Measurements from ENCODE around the gene DCTN2. TPM values are rescaled to one million over a fixed set of nuclear protein-coding genes. Genes with fewer than 3 reads are reported as not detected.

The DCTN2 gene
- polyA plus RNA-seq, 2 of the 4 experiments (the other 2 are of a cell fraction), result 169 to 211 TPM

GRCh38 chr12:57541001-57541400 lies 6.0 kb downstream of the DCTN2 start (continued):
- TF ChIP-seq JUNB (IDR thresholded peaks at IDR 0.05), result no peak

GRCh38 chr12:57539134-57539768 lies 7.7 kb downstream of the DCTN2 start:
- ChIA-PET CTCF (interaction anchor here (0.5 to 4.4 kb wide), 5 partner anchors 8 to 81 kb away, joined by 3 to 33 read pairs (median 5); no protein-coding TSS in a partner anchor), POLR2A (no interaction called here)
- ATAC-seq, result no peak
- TF ChIP-seq RNF2 (IDR thresholded peaks at IDR 0.05; ENCODE audit: borderline replicate concordance, low read depth) (no peak), JUNB (IDR thresholded peaks at IDR 0.05) (no peak), ZFP36 (IDR thresholded peaks at IDR 0.05; ENCODE audit: borderline replicate concordance, partially characterized antibody) (no peak), NFE2L2 (conservative IDR thresholded peaks at IDR 0.05; ENCODE audit: low read length) (no peak), ELK1 (IDR thresholded peaks at IDR 0.05; ENCODE audit: low read depth, low read length) (no peak), JUN (IDR thresholded peaks at IDR 0.05) (no peak), TP53 (CRISPR knock-in tag; IDR thresholded peaks at IDR 0.05) (no peak), KDM5A (IDR thresholded peaks at IDR 0.05) (no peak), FOSB (CRISPR knock-in tag; IDR thresholded peaks at IDR 0.05) (no peak), KDM1A (IDR thresholded peaks at IDR 0.05; ENCODE audit: low read depth) (no peak), NPAS2 (CRISPR knock-in tag; IDR thresholded peaks at IDR 0.05; ENCODE audit: borderline replicate concordance) (no peak)
- Histone ChIP-seq H3K4me3 (no peak overlapping the region), H3K4me1 (peaks cover 6% of the 10 kb centered on the region; the same call in 1 of the 3 replicates), H3K9me3 (no peaks in the 10 kb centered on the region), H3K27ac (no peak overlapping the region), H3K4me2 (no peak overlapping the region)
- 87% methylated on average over 5 of the region's 5 CpGs for WGBS (ENCODE audit: missing lambda C conversion rate)
- FAIRE-seq, result no peak
- DNase-seq (ENCODE audit: low read depth in 1 of 2, low spot score in 1 of 2), result no peak

DNA sequence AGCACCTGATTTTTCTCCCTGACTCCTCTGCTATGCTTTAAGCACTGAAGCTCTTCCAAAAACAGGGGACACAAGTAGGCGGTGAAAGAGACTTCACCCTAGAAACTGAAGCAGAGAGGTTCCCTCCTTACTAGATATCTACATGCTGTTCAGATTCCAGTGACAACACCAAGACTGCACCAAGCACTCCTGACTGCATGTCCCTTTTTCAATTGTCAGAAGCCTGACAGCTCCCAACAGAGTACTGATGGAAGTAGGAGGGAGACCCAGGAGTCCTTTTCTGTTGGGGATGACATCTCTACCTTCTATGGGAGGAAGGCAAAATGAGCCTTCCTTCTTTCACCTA lies 10.4 kb downstream of the DCTN2 start:
- WGBS (ENCODE audit: missing lambda C conversion rate), result 87% methylated on average over 1 of the region's 1 CpG
- no peak for TF ChIP-seq BCL3 (IDR thresholded peaks at IDR 0.05)
- no peak for TF ChIP-seq POLR2AphosphoS2 (conservative IDR thresholded peaks at IDR 0.05; ENCODE audit: low read length)
- TF ChIP-seq, protein P1, sequence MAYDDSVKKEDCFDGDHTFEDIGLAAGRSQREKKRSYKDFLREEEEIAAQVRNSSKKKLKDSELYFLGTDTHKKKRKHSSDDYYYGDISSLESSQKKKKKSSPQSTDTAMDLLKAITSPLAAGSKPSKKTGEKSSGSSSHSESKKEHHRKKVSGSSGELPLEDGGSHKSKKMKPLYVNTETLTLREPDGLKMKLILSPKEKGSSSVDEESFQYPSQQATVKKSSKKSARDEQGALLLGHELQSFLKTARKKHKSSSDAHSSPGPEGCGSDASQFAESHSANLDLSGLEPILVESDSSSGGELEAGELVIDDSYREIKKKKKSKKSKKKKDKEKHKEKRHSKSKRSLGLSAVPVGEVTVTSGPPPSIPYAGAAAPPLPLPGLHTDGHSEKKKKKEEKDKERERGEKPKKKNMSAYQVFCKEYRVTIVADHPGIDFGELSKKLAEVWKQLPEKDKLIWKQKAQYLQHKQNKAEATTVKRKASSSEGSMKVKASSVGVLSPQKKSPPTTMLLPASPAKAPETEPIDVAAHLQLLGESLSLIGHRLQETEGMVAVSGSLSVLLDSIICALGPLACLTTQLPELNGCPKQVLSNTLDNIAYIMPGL (CRISPR knock-in tag; IDR thresholded peaks at IDR 0.05; ENCODE audit: borderline replicate concordance), result no peak
- TF ChIP-seq ATOH8 (CRISPR knock-in tag; IDR thresholded peaks at IDR 0.05; ENCODE audit: low read depth), result no peak
- TF ChIP-seq CBX2 (IDR thresholded peaks at IDR 0.05; ENCODE audit: borderline replicate concordance, low read depth), result no peak
- TF ChIP-seq CEBPB (IDR thresholded peaks at IDR 0.05), result no peak
- TF ChIP-seq KDM1A (IDR thresholded peaks at IDR 0.05; ENCODE audit: low read depth), result no peak
- no peak for TF ChIP-seq HEYL (CRISPR knock-in tag; IDR thresholded peaks at IDR 0.05)
- TF ChIP-seq, protein P2, sequence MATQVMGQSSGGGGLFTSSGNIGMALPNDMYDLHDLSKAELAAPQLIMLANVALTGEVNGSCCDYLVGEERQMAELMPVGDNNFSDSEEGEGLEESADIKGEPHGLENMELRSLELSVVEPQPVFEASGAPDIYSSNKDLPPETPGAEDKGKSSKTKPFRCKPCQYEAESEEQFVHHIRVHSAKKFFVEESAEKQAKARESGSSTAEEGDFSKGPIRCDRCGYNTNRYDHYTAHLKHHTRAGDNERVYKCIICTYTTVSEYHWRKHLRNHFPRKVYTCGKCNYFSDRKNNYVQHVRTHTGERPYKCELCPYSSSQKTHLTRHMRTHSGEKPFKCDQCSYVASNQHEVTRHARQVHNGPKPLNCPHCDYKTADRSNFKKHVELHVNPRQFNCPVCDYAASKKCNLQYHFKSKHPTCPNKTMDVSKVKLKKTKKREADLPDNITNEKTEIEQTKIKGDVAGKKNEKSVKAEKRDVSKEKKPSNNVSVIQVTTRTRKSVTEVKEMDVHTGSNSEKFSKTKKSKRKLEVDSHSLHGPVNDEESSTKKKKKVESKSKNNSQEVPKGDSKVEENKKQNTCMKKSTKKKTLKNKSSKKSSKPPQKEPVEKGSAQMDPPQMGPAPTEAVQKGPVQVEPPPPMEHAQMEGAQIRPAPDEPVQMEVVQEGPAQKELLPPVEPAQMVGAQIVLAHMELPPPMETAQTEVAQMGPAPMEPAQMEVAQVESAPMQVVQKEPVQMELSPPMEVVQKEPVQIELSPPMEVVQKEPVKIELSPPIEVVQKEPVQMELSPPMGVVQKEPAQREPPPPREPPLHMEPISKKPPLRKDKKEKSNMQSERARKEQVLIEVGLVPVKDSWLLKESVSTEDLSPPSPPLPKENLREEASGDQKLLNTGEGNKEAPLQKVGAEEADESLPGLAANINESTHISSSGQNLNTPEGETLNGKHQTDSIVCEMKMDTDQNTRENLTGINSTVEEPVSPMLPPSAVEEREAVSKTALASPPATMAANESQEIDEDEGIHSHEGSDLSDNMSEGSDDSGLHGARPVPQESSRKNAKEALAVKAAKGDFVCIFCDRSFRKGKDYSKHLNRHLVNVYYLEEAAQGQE (IDR thresholded peaks at IDR 0.05), result no peak
- no peak for TF ChIP-seq CHD4 (IDR thresholded peaks at IDR 0.05; ENCODE audit: borderline replicate concordance)
- TF ChIP-seq ELK1 (IDR thresholded peaks at IDR 0.05; ENCODE audit: low read depth, low read length), result no peak
- no peaks in the 10 kb centered on the region for H3K9me3 ChIP-seq
- peaks cover 4% of the 10 kb centered on the region; the same call in 1 of the 3 replicates for H3K4me1 ChIP-seq
- no peak overlapping the region for H3K27ac ChIP-seq
- H3K4me2 ChIP-seq, result no peak overlapping the region
- no peak for DNase-seq (ENCODE audit: low read depth in 1 of 2, low spot score in 1 of 2)
- no peak for FAIRE-seq
- ChIA-PET POLR2A (no interaction called here), CTCF (interaction anchor here (1.3 to 1.9 kb wide), 3 partner anchors 9 to 12 kb away, joined by 3 to 7 read pairs (median 5); no protein-coding TSS in a partner anchor)
- no peak for ATAC-seq
- no peak overlapping the region for H3K4me3 ChIP-seq

Data from A549 (cell line).